ENCODE measurements around the gene FAM181A.

- TF ChIP-seq NFE2L2 (IDR thresholded peaks at IDR 0.05; ENCODE audit: low read depth, low read length) (no peak), CTCF (conservative IDR thresholded peaks at IDR 0.05; ENCODE audit: low read depth, low read length) (no peak), POLR2A (IDR thresholded peaks at IDR 0.05; ENCODE audit: low read depth, low read length) (no peak), RAD21 (IDR thresholded peaks at IDR 0.05; ENCODE audit: low read length) (no peak), BHLHE40 (IDR thresholded peaks at IDR 0.05; ENCODE audit: low read depth, low read length) (no peak), USF2 (IDR thresholded peaks at IDR 0.05; ENCODE audit: low read depth, low read length) (no peak), FOS (IDR thresholded peaks at IDR 0.05; ENCODE audit: low read depth, low read length) (no peak), SMC3 (IDR thresholded peaks at IDR 0.05; ENCODE audit: low read depth, low read length) (no peak)
These were observed 1.3 kb downstream of the FAM181A start for GRCh38 chr14:93928184-93929047.
